Left lung (tissue), 10 donors: ENCODE measurements around the gene MVK. TPM values are rescaled to one million over a fixed set of nuclear protein-coding genes. Genes with fewer than 3 reads are reported as not detected.

ENCODE experiments used
- ATAC-seq: fragments of 200-7000 bp; cut with Tn5 transposase; one replicate; pipeline ENCODE4 v1.9.1; 2020; ENCODE audit warnings: moderate library complexity
- DNase-seq, 4 donors: peaks; one replicate each; pipeline ENCODE4 v3.0.0-alpha.2; 2013 to 2020
- H3K27ac ChIP-seq, 2 donors: fragments of 200-600 bp; sonication (generic) in 1 of 2; one replicate each; pipeline versions ENCODE4 v1.5.0 to v1.8.0; 2020 to 2021
- H3K27me3 ChIP-seq, 2 donors: fragments of 200-600 bp; sonication (generic) in 1 of 2; one replicate each; pipeline versions ENCODE4 v1.5.0 to v1.8.0; 2020 to 2021
- H3K36me3 ChIP-seq, 2 donors: fragments of 200-600 bp; sonication (generic) in 1 of 2; one replicate each; pipeline versions ENCODE4 v1.5.0 to v1.8.0; 2020 to 2021
- H3K4me1 ChIP-seq, 2 donors: fragments of 200-600 bp; one replicate each; pipeline ENCODE4 v1.8.0; 2021
- H3K4me3 ChIP-seq, 2 donors: fragments of 200-600 bp; sonication (generic) in 1 of 2; one replicate each; pipeline versions ENCODE4 v1.5.0 to v1.8.0; 2020 to 2021; ENCODE audit warnings: mild to moderate bottlenecking in 1 of 2
- H3K9me3 ChIP-seq, 2 donors: fragments of 200-600 bp; sonication (generic) in 1 of 2; one replicate each; pipeline versions ENCODE4 v1.5.0 to v1.8.0; 2020 to 2021
- intact Hi-C, 2 donors: fragments of 100-400 bp; cut with DNase I; formaldehyde crosslinking; loops; one replicate each; pipeline versions ENCODE4 v1.11.2 to v1.14.2; 2022
- polyA plus RNA-seq, 6 donors: library from polyadenylated mRNA; unstranded; fragments of 120-200 nt; gene quantifications; one replicate each; pipeline ENCODE4 v1.2.1, GENCODE V29; 2013; ENCODE audit not compliant: insufficient read length in 6 of 6
- total RNA-seq, 2 donors: library from RNA; stranded (reverse); fragmentation: NEBNext Ultra II Directional; extraction: Animal tissue kit (Norgen Biotek cat#: 25700); gene quantifications; one replicate each; pipeline ENCODE4 v1.2.1, GENCODE V29; 2021
- TF ChIP-seq, protein P1 (sequence below), 2 donors: fragments of 200-600 bp; sonication (generic) in 1 of 2; IDR thresholded peaks; one replicate each; pipeline versions ENCODE4 v1.5.0 to v1.8.0; 2021; ENCODE audit warnings: antibody characterized with exemption in 2 of 2
- donor health status: DM: no; HTN: yes; CAD: no.
- donor health status: DM: no; HTN: no; CAD: no.

The MVK gene
- total and polyA plus RNA-seq, 8 donors = 11.1 to 46.1 (median 16.3) TPM

DNA sequence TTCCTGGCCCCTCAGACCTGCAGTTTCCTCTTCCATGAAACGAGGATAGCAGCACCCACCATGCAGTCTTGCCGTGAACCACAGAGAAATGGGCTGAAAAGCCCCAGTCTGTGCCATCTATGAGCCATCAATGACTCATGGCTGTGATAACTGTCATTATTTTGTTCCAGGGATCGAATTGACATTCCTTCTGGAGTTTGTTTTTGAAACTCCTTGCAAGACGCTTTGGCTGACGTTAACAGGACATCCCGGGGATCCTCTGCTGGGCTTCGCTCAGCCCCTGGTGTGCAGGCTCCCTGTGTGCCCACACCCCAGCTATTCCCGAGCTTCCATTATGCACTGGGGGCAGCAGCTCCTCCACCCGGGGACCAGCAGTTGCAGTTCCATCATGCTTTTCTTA, 34.1 kb upstream of the MVK start:
- intact Hi-C loops = no loop called here
- H3K27me3 ChIP-seq = no peaks in the 10 kb centered on the region
- DNase-seq = no peak
- H3K4me3 ChIP-seq = no peak overlapping the region
- ATAC-seq = no peak
- no peak overlapping the region for H3K27ac ChIP-seq
- TF ChIP-seq, protein P1, sequence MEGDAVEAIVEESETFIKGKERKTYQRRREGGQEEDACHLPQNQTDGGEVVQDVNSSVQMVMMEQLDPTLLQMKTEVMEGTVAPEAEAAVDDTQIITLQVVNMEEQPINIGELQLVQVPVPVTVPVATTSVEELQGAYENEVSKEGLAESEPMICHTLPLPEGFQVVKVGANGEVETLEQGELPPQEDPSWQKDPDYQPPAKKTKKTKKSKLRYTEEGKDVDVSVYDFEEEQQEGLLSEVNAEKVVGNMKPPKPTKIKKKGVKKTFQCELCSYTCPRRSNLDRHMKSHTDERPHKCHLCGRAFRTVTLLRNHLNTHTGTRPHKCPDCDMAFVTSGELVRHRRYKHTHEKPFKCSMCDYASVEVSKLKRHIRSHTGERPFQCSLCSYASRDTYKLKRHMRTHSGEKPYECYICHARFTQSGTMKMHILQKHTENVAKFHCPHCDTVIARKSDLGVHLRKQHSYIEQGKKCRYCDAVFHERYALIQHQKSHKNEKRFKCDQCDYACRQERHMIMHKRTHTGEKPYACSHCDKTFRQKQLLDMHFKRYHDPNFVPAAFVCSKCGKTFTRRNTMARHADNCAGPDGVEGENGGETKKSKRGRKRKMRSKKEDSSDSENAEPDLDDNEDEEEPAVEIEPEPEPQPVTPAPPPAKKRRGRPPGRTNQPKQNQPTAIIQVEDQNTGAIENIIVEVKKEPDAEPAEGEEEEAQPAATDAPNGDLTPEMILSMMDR (IDR thresholded peaks at IDR 0.05) = no peak
- H3K36me3 ChIP-seq = peaks cover 0 to 33% of the 10 kb centered on the region in 2 donors
- H3K4me1 ChIP-seq = no peaks in the 10 kb centered on the region
- no peaks in the 10 kb centered on the region for H3K9me3 ChIP-seq

DNA sequence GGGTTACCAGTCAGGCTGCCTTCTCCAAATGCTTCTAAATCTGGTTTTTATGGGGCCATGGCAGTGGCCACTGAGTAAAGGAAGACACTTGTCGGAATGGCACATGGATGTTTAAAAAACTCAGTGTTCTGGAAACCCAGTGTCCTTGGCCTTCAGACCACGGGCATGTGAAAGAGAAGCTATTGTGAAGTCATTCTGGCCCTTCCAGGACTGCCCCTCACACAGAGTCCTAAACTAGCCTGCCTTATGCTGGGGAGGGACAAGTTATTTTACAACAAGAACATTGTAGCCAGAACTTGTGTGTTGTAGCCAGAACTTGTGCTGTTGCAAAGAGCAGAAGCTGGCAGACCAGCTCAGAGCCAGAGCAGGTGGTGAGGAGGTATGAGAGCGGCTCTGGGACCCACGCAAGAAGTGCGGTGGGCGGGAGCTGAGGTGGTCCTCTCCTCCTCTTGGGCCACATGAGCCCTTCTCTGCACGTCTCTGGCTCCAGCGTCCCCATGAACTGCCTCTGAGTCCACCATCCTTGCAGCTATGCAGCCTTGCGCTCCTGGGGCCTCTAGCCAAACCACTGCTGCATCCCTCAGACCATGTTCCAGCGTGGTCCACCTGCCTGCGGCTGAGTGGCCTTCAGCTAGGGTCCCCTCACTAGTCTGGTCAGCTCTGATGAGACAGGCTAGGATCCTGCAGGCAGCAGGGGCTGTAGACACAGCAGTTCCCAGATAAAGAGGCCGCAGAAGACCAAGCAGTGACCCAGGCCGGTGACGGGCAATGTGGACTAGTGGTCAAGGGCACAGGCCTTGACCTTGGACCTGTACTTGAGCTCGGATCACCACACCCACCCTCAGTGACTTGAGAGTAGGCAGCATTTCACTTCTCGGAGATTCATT, 32.8 kb upstream of the MVK start:
- H3K27me3 ChIP-seq = no peaks in the 10 kb centered on the region
- no peaks in the 10 kb centered on the region for H3K4me1 ChIP-seq
- intact Hi-C loops = no loop called here
- peaks cover 0 to 21% of the 10 kb centered on the region in 2 donors for H3K36me3 ChIP-seq
- ATAC-seq (no peak), DNase-seq (no peak)
- no peaks in the 10 kb centered on the region for H3K9me3 ChIP-seq
- TF ChIP-seq, protein P1 (IDR thresholded peaks at IDR 0.05) = no peak
- H3K4me3 ChIP-seq = no peak overlapping the region
- H3K27ac ChIP-seq = no peak overlapping the region

DNA sequence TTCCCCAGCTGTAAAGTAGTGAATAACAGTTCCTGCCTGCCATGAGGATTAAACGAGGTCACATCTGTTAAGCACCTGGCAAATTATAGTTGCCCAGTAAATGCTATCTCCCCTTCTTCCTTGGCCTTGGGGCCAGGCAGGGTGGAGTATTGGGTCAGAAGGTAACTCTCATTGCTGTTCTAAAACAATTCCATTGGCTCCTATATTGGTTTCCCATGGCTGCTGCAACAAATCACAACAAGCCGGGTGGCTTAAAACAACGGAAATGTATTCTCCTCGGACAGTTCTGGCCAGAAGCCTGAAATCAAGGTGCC, 32.2 kb upstream of the MVK start:
- H3K27ac ChIP-seq = no peak overlapping the region
- no peaks in the 10 kb centered on the region for H3K9me3 ChIP-seq
- no peaks in the 10 kb centered on the region for H3K27me3 ChIP-seq
- no peak for DNase-seq
- H3K36me3 ChIP-seq = peaks cover 0 to 15% of the 10 kb centered on the region in 2 donors
- H3K4me3 ChIP-seq = no peak overlapping the region
- TF ChIP-seq, protein P1 (IDR thresholded peaks at IDR 0.05) = no peak
- no peaks in the 10 kb centered on the region for H3K4me1 ChIP-seq
- ATAC-seq = no peak
- intact Hi-C loops = no loop called here

DNA sequence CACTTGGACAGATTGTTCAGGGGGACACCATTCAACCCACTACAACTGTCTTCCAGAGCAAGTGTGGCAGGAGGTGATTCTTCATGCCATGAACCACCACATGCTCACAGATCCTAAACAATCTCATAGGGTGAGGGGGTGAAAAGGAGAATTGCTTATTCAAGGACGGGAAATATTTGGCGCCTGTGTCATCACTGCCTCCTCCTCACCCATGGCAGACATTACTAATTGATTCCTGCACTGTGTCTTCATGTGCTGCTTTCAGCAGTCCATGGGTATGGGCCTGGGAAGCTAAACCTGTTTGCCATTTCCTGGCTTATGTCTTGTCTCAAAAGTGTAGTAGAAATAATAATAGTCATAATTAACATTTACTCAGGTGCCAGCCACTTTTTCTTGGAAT, 31.6 kb upstream of the MVK start:
- TF ChIP-seq, protein P1 (IDR thresholded peaks at IDR 0.05) = no peak
- ATAC-seq (no peak), DNase-seq (no peak)
- Histone ChIP-seq H3K4me1 (no peaks in the 10 kb centered on the region), H3K36me3 (peaks cover 0 to 10% of the 10 kb centered on the region in 2 donors), H3K27ac (no peak overlapping the region), H3K9me3 (no peaks in the 10 kb centered on the region), H3K4me3 (no peak overlapping the region), H3K27me3 (peaks cover 0 to under 1% of the 10 kb centered on the region in 2 donors)
- intact Hi-C loops = no loop called here

DNA sequence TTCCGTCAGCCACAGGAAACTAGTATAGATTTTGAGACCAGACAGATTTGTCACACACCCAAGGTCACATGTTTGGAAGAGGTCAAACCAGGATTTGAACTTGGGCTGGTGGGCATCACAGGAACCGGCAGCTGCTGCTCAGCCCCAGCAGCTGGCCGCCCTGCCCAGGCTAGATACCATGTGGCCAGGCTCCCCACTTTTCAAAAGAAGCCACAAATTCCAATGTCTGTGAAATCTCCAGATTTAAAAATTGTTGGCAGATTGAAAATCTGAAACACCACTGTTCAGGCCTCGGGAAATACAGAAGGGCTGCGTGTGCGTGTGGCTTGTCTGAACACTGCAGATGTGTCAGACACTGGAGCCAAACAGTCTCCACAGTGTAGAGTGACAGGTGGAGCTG, 30.7 kb upstream of the MVK start:
- intact Hi-C loops = no loop called here
- DNase-seq = no peak
- Histone ChIP-seq H3K27me3 (peaks cover 0 to 9% of the 10 kb centered on the region in 2 donors), H3K9me3 (no peaks in the 10 kb centered on the region), H3K4me1 (no peaks in the 10 kb centered on the region), H3K27ac (no peak overlapping the region), H3K4me3 (no peak overlapping the region), H3K36me3 (peaks cover 0 to 2% of the 10 kb centered on the region in 2 donors)
- TF ChIP-seq, protein P1 (IDR thresholded peaks at IDR 0.05) = no peak
- no peak for ATAC-seq
